GM23338 (cell line): Measurements from ENCODE around the gene PYGB. TPM values are rescaled to one million over a fixed set of nuclear protein-coding genes. Genes with fewer than 3 reads are reported as not detected.

Experiments used
- ATAC-seq: fragments of 200-7000 bp; cut with Tn5 transposase; 3 replicates; pipeline ENCODE4 v1.9.1; 2020
- DNase-seq: peaks from one replicate; pipeline ENCODE4 v3.0.0-alpha.2; 2015; ENCODE audit warnings: low spot score
- H2AFZ ChIP-seq: fragments of 200-600 bp; sonication (generic); 2 replicates; pipeline ENCODE4 v1.8.0; 2016; ENCODE audit warnings: antibody characterized with exemption, mild to moderate bottlenecking, moderate library complexity
- H3F3A ChIP-seq: fragments of 200-600 bp; sonication (generic); replicated peaks from 2 replicates; pipeline ENCODE4 v1.8.0; 2017; ENCODE audit warnings: antibody characterized with exemption, mixed run types, low read depth
- H3K27ac ChIP-seq: fragments of 200-600 bp; sonication (generic); 2 replicates; pipeline ENCODE4 v1.6.1; 2016; ENCODE audit warnings: low read depth
- H3K27me3 ChIP-seq: fragments of 200-600 bp; sonication (generic); 2 replicates; pipeline ENCODE4 v1.8.0; 2016; ENCODE audit warnings: mild to moderate bottlenecking, mixed run types, moderate library complexity; ENCODE audit not compliant: insufficient read depth
- H3K36me3 ChIP-seq: fragments of 200-600 bp; sonication (generic); 2 replicates; pipeline ENCODE4 v1.8.0; 2016; ENCODE audit warnings: mild to moderate bottlenecking; ENCODE audit not compliant: insufficient read depth
- H3K4me1 ChIP-seq: fragments of 200-600 bp; sonication (generic); 2 replicates; pipeline ENCODE4 v1.8.0; 2016; ENCODE audit warnings: mild to moderate bottlenecking, moderate library complexity; ENCODE audit not compliant: insufficient read depth
- H3K4me2 ChIP-seq: fragments of 200-600 bp; sonication (generic); 2 replicates; pipeline ENCODE4 v1.7.1; 2017; ENCODE audit warnings: mixed run types
- H3K4me3 ChIP-seq: fragments of 200-600 bp; sonication (generic); 2 replicates; pipeline ENCODE4 v1.6.1; 2016; ENCODE audit warnings: mixed run types
- H3K79me2 ChIP-seq: fragments of 200-600 bp; sonication (generic); replicated peaks from 2 replicates; pipeline ENCODE4 v1.8.0; 2017; ENCODE audit warnings: mild to moderate bottlenecking; ENCODE audit not compliant: insufficient read depth
- H3K9me2 ChIP-seq: fragments of 200-600 bp; sonication (generic); 2 replicates; pipeline ENCODE4 v1.8.0; 2017; ENCODE audit not compliant: insufficient read depth
- H4K20me1 ChIP-seq: fragments of 200-600 bp; sonication (generic); replicated peaks from 2 replicates; pipeline ENCODE4 v1.8.0; 2017; ENCODE audit warnings: mild to moderate bottlenecking; ENCODE audit not compliant: insufficient read depth
- H3K27ac Mint-ChIP-seq: 2 replicates; pipeline ENCODE4 v1.8.0; 2020; ENCODE audit warnings: inconsistent platforms, mild to moderate bottlenecking, moderate library complexity, mixed read lengths
- H3K27me3 Mint-ChIP-seq: 3 replicates; pipeline ENCODE4 v1.8.0; 2022; ENCODE audit warnings: low read depth, mild to moderate bottlenecking, moderate library complexity, mixed read lengths, inconsistent platforms; ENCODE audit not compliant: insufficient read depth, poor library complexity
- H3K36me3 Mint-ChIP-seq: 3 replicates; pipeline ENCODE4 v1.8.0; 2021; ENCODE audit warnings: low read depth, mild to moderate bottlenecking, inconsistent platforms, moderate library complexity, mixed read lengths
- H3K4me1 Mint-ChIP-seq: 3 replicates; pipeline ENCODE4 v1.8.0; 2020; ENCODE audit warnings: mild to moderate bottlenecking, inconsistent platforms, mixed read lengths
- H3K4me3 Mint-ChIP-seq: 3 replicates; pipeline ENCODE4 v1.8.0; 2021; ENCODE audit warnings: moderate library complexity, mild to moderate bottlenecking, inconsistent platforms, mixed read lengths
- H3K9me3 Mint-ChIP-seq: 3 replicates; pipeline ENCODE4 v1.8.0; 2020; ENCODE audit warnings: moderate library complexity, mild to moderate bottlenecking, inconsistent platforms, mixed read lengths
- CTCF ChIP-seq, 2 experiments: fragments of 200-600 bp in 1 of 2; sonication (generic) in 1 of 2; conservative IDR thresholded peaks; 2 replicates each; pipeline versions ENCODE4 v1.5.1 to v1.6.1; 2016 to 2017; ENCODE audit warnings: antibody characterized with exemption in 2 of 2, low read depth in 2 of 2, mild to moderate bottlenecking in 2 of 2, moderate library complexity in 1 of 2
- ETS1 ChIP-seq: IDR thresholded peaks from 2 replicates; pipeline ENCODE4 v1.6.1; 2016; ENCODE audit warnings: antibody characterized with exemption
- EZH2 ChIP-seq: fragments of 200-600 bp; sonication (generic); IDR thresholded peaks from one replicate; pipeline ENCODE4 v1.8.0; 2017; ENCODE audit warnings: antibody characterized with exemption, mild to moderate bottlenecking, low read depth; ENCODE audit not compliant: unreplicated experiment
- EZH2phosphoT487 ChIP-seq: fragments of 200-600 bp; sonication (generic); IDR thresholded peaks from one replicate; pipeline ENCODE4 v1.8.1; 2018; ENCODE audit warnings: antibody characterized with exemption; ENCODE audit not compliant: unreplicated experiment
- NANOG ChIP-seq: IDR thresholded peaks from 2 replicates; pipeline ENCODE4 v1.6.1; 2016; ENCODE audit warnings: antibody characterized with exemption, borderline replicate concordance
- POLR2AphosphoS5 ChIP-seq: IDR thresholded peaks from 2 replicates; pipeline ENCODE4 v1.6.1; 2016; ENCODE audit warnings: antibody characterized with exemption, low read depth
- REST ChIP-seq: IDR thresholded peaks from one replicate; pipeline ENCODE4 v1.6.1; 2018; ENCODE audit warnings: antibody characterized with exemption; ENCODE audit not compliant: unreplicated experiment
- STAT1 ChIP-seq: IDR thresholded peaks from one replicate; pipeline ENCODE4 v1.6.1; 2016; ENCODE audit warnings: antibody characterized with exemption; ENCODE audit not compliant: unreplicated experiment
- ZNF114 ChIP-seq: fragments of 250-450 bp; sonication (Bioruptor Pico); IDR thresholded peaks from 2 replicates; pipeline ENCODE4 v1.5.0; 2020; ENCODE audit warnings: mild to moderate bottlenecking, moderate library complexity
- ZNF331 ChIP-seq: fragments of 250-450 bp; sonication (Bioruptor Pico); IDR thresholded peaks from 2 replicates; pipeline ENCODE4 v1.5.0; 2020; ENCODE audit warnings: low read depth, mild to moderate bottlenecking, moderate library complexity
- polyA plus RNA-seq: library from polyadenylated mRNA; unstranded; fragments of >200 nt; fragmentation: Nextera tagmentation; extraction: Ambion mirVana; gene quantifications from 2 replicates; pipeline ENCODE4 v1.2.1, GENCODE V29; 2016
- total RNA-seq: library from RNA; depleted of rRNA; stranded (reverse); fragments of >200 nt; shearing (Covaris generic); gene quantifications from 2 replicates; pipeline ENCODE4 v1.2.3, GENCODE V29; 2014

The PYGB gene
- total and polyA plus RNA-seq, 2 experiments from 2014 or later: 15.6 to 64.0 TPM

- Mint-ChIP-seq H3K9me3 (no peaks in the 10 kb centered on the region; the same call in 1 of the 3 replicates), H3K4me1 (peaks cover 22% of the 10 kb centered on the region), H3K27me3 (peaks cover 30% of the 10 kb centered on the region), H3K4me3 (no peak overlapping the region), H3K36me3 (peaks cover 37% of the 10 kb centered on the region), H3K27ac (no peak overlapping the region)
- H3K27ac ChIP-seq: no peak overlapping the region
- TF ChIP-seq EZH2phosphoT487 (no peak), NANOG (no peak), STAT1 (no peak), POLR2AphosphoS5 (no peak), EZH2 (no peak)
- H3K9me2 ChIP-seq: no peaks in the 10 kb centered on the region
- no peaks in the 10 kb centered on the region for H3K27me3 ChIP-seq
- H3K4me1 ChIP-seq: peaks cover 9% of the 10 kb centered on the region; the same call in 1 of the 2 replicates
- ATAC-seq: no peak
- H4K20me1 ChIP-seq: 0 out of 2 replicates have a peak, but pooled peaks cover 3% of the 10 kb centered on the region
- no peak overlapping the region for H3K4me2 ChIP-seq
- DNase-seq: no peak
- no peak overlapping the region for H2AFZ ChIP-seq
- H3F3A ChIP-seq: peaks cover 9% of the 10 kb centered on the region; the same call in 1 of the 2 replicates
- peaks cover 4% of the 10 kb centered on the region; the same call in 1 of the 2 replicates for H3K36me3 ChIP-seq
- no peaks in the 10 kb centered on the region for H3K79me2 ChIP-seq
- no peak overlapping the region for H3K4me3 ChIP-seq
Measured at GRCh38 chr20:25292176-25292891, 44.4 kb downstream of the PYGB start.

- peaks cover 9% of the 10 kb centered on the region; the same call in 1 of the 2 replicates for H3K4me1 ChIP-seq
- Mint-ChIP-seq H3K4me1 (peaks cover 28% of the 10 kb centered on the region), H3K9me3 (no peaks in the 10 kb centered on the region; the same call in 1 of the 3 replicates), H3K36me3 (peaks cover 34% of the 10 kb centered on the region), H3K4me3 (no peak overlapping the region), H3K27me3 (peaks cover 32% of the 10 kb centered on the region), H3K27ac (no peak overlapping the region)
- H3F3A ChIP-seq: peaks cover 9% of the 10 kb centered on the region; the same call in 1 of the 2 replicates
- no peak overlapping the region for H2AFZ ChIP-seq
- no peaks in the 10 kb centered on the region for H3K9me2 ChIP-seq
- 0 out of 2 replicates have a peak, but pooled peaks cover 3% of the 10 kb centered on the region for H4K20me1 ChIP-seq
- peaks cover 4% of the 10 kb centered on the region; the same call in 1 of the 2 replicates for H3K36me3 ChIP-seq
- no peak overlapping the region for H3K4me2 ChIP-seq
- ATAC-seq: no peak
- no peak overlapping the region for H3K4me3 ChIP-seq
- DNase-seq: no peak
- H3K27me3 ChIP-seq: no peaks in the 10 kb centered on the region
- H3K27ac ChIP-seq: no peak overlapping the region
- no peaks in the 10 kb centered on the region for H3K79me2 ChIP-seq
- TF ChIP-seq ZNF331 (no peak), ZNF114 (CRISPR knock-in tag) (no peak), POLR2AphosphoS5 (no peak), CTCF (conservative IDR thresholded peaks at IDR 0.05; ENCODE audit: low read depth in 2 of 2) (no peak), REST (no peak), ETS1 (no peak)
Measured at GRCh38 chr20:25293507-25293906, 45.6 kb downstream of the PYGB start.
